Measurements from ENCODE around the gene SLC38A11. TPM values are rescaled to one million over a fixed set of nuclear protein-coding genes. Genes with fewer than 3 reads are reported as not detected.

SLC38A11 gene
- total RNA-seq, 2 experiments from 2014 or later: not detected

GRCh38 chr2:164905307-164905706 is 50.0 kb downstream of the SLC38A11 start:
- ChIA-PET POLR2A (no interaction called here), CTCF (ENCODE audit: unreplicated experiment) (no interaction called here)
- Histone ChIP-seq H4K20me1 (ENCODE audit: insufficient read depth, low read length) (no peaks in the 10 kb centered on the region), H3K36me3 (ENCODE audit: insufficient read depth, low read length) (no peaks in the 10 kb centered on the region), H3K4me3 (ENCODE audit: low read depth, low read length, poor library complexity, severe bottlenecking) (no peak overlapping the region), H2AFZ (ENCODE audit: low read length) (no peak overlapping the region), H3K27ac (ENCODE audit: low read depth, low read length, poor library complexity, severe bottlenecking) (no peak overlapping the region), H3K4me1 (ENCODE audit: insufficient read depth, low read length, poor library complexity, severe bottlenecking) (peaks cover 3% of the 10 kb centered on the region), H3K79me2 (ENCODE audit: insufficient read depth, low read depth, low read length) (no peaks in the 10 kb centered on the region), H3K9me2 (ENCODE audit: insufficient read depth, low read length) (no peaks in the 10 kb centered on the region), H3K9me3 (ENCODE audit: low read length) (no peaks in the 10 kb centered on the region), H3K4me2 (ENCODE audit: low read length) (no peak overlapping the region)
- no TSS peak for BruUV-seq (replicated peaks)
- TF ChIP-seq EZH2phosphoT487 (IDR thresholded peaks at IDR 0.05; ENCODE audit: borderline replicate concordance, low read depth, low read length): no peak
- no peak for TF ChIP-seq CTCF (conservative IDR thresholded peaks at IDR 0.05; ENCODE audit: low read length)
- no peak for DNase-seq (ENCODE audit: low spot score)
- intact Hi-C loops (cut with micrococcal nuclease; ENCODE audit: unreplicated experiment): no loop called here

GRCh38 chr2:164903951-164904350 is 51.4 kb downstream of the SLC38A11 start:
- Histone ChIP-seq H2AFZ (ENCODE audit: low read length) (no peak overlapping the region), H3K9me3 (ENCODE audit: low read length) (no peaks in the 10 kb centered on the region), H3K79me2 (ENCODE audit: insufficient read depth, low read depth, low read length) (no peaks in the 10 kb centered on the region), H3K4me3 (ENCODE audit: low read depth, low read length, poor library complexity, severe bottlenecking) (no peak overlapping the region), H3K4me2 (ENCODE audit: low read length) (no peak overlapping the region), H3K36me3 (ENCODE audit: insufficient read depth, low read length) (no peaks in the 10 kb centered on the region), H3K4me1 (ENCODE audit: insufficient read depth, low read length, poor library complexity, severe bottlenecking) (no peaks in the 10 kb centered on the region), H3K9me2 (ENCODE audit: insufficient read depth, low read length) (no peaks in the 10 kb centered on the region), H4K20me1 (ENCODE audit: insufficient read depth, low read length) (no peaks in the 10 kb centered on the region), H3K27ac (ENCODE audit: low read depth, low read length, poor library complexity, severe bottlenecking) (no peak overlapping the region)
- DNase-seq (ENCODE audit: low spot score): no peak
- ChIA-PET POLR2A (interaction anchor here (0.7 to 2.2 kb wide), 6 partner anchors 8 to 157 kb away, joined by 3 to 7 read pairs (median 3); no protein-coding TSS in a partner anchor), CTCF (ENCODE audit: unreplicated experiment) (no interaction called here)
- BruUV-seq (replicated peaks): no TSS peak
- intact Hi-C loops (cut with micrococcal nuclease; ENCODE audit: unreplicated experiment): no loop called here
- no peak for TF ChIP-seq EZH2phosphoT487 (IDR thresholded peaks at IDR 0.05; ENCODE audit: borderline replicate concordance, low read depth, low read length)

DNA sequence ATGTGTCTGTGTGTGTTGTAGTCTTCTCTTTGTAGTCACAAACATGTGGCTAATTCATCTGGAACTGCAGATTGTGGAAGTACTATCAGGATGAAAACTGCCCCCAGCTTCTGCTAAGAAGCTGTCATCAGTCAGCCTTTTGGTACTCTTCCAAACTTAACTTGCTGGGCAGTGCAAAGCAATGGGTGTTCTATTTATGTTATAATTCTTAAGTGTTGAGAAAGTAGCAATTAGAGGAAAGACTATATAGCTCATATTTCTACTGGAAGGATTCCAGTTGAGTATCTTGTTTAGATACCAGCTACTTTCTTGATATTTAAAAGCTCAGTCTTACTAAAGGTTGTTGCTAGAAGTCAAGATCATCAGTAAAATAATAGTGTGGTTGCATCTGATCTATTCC is 52.1 kb downstream of the SLC38A11 start:
- ChIA-PET CTCF (ENCODE audit: unreplicated experiment) (no interaction called here), POLR2A (interaction anchor here (0.7 to 2.2 kb wide), 4 partner anchors 15 to 156 kb away, joined by 3 to 7 read pairs (median 4); no protein-coding TSS in a partner anchor)
- intact Hi-C loops (cut with micrococcal nuclease; ENCODE audit: unreplicated experiment): no loop called here
- no peaks in the 10 kb centered on the region for H3K79me2 ChIP-seq (ENCODE audit: insufficient read depth, low read depth, low read length)
- H4K20me1 ChIP-seq (ENCODE audit: insufficient read depth, low read length): no peaks in the 10 kb centered on the region
- H3K4me2 ChIP-seq (ENCODE audit: low read length): no peak overlapping the region
- BruUV-seq (replicated peaks): no TSS peak
- no peak overlapping the region for H3K4me3 ChIP-seq (ENCODE audit: low read depth, low read length, poor library complexity, severe bottlenecking)
- no peaks in the 10 kb centered on the region for H3K36me3 ChIP-seq (ENCODE audit: insufficient read depth, low read length)
- H3K9me2 ChIP-seq (ENCODE audit: insufficient read depth, low read length): no peaks in the 10 kb centered on the region
- TF ChIP-seq CTCF (conservative IDR thresholded peaks at IDR 0.05; ENCODE audit: low read length) (no peak), EZH2phosphoT487 (IDR thresholded peaks at IDR 0.05; ENCODE audit: borderline replicate concordance, low read depth, low read length) (no peak)
- no peak overlapping the region for H2AFZ ChIP-seq (ENCODE audit: low read length)
- no peak overlapping the region for H3K27ac ChIP-seq (ENCODE audit: low read depth, low read length, poor library complexity, severe bottlenecking)
- H3K4me1 ChIP-seq (ENCODE audit: insufficient read depth, low read length, poor library complexity, severe bottlenecking): no peaks in the 10 kb centered on the region
- DNase-seq (ENCODE audit: low spot score): no peak
- no peaks in the 10 kb centered on the region for H3K9me3 ChIP-seq (ENCODE audit: low read length)

Data from OCI-LY7 (cell line).